ENCODE measurements around the gene INPP5A. TPM values are rescaled to one million over a fixed set of nuclear protein-coding genes. Genes with fewer than 3 reads are reported as not detected.

INPP5A gene
- polyA plus RNA-seq, 6 donors from 2014 or later: 1.3 to 6.7 (median 2.1) TPM

DNA sequence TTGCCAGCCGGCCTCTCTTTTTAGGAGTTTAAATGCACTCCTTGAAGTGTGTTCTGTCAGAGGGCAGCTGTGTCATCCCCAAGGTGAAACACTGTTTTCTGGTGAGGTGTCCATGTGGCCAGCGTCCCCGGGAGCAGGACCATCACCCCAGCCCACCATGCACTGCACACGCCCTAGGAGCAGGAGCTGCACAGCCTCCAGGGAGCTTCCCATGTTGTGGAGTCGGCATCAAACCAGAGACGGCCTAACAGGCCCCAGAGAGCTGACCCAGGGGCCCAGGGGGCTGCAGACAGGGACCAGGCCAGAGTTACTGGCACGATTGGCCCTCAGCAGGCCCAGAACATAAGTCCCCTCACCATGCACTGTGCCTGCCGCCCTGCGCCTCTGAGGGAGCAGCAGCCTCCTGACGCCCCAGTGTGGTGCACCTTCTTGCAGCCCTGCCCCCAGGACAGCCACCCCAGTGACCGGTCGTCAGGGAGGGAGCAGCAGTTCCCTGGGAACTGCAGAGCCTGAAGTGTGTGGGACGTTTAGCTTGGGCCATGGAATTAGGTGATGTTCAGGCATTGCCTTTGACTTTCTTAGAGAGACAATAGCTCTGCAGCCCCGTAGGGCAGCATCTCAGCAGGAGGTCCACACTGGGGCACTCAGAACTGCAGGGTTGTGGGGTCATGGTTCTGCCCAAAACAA, 150.4 kb downstream of the INPP5A start:
- peak overlapping the region in 2 of 6 donors; percentile 47 to 72 for H3K27ac Mint-ChIP-seq
- H3K4me3 Mint-ChIP-seq: peak overlapping the region in 1 of 8 donors; percentile 79
- H3K4me1 Mint-ChIP-seq: peaks cover 26 to 35% (median 30%) of the 10 kb centered on the region in 3 donors
- peaks cover 0 to 8% (median 4%) of the 10 kb centered on the region in 7 donors for H3K9me3 Mint-ChIP-seq
- H3K27me3 Mint-ChIP-seq: no peaks in the 10 kb centered on the region
- ATAC-seq (ENCODE audit: low read depth in 2 of 2) (no peak), DNase-seq (no peak)
- H3K36me3 Mint-ChIP-seq: peaks cover 10 to 33% of the 10 kb centered on the region in 2 donors

DNA sequence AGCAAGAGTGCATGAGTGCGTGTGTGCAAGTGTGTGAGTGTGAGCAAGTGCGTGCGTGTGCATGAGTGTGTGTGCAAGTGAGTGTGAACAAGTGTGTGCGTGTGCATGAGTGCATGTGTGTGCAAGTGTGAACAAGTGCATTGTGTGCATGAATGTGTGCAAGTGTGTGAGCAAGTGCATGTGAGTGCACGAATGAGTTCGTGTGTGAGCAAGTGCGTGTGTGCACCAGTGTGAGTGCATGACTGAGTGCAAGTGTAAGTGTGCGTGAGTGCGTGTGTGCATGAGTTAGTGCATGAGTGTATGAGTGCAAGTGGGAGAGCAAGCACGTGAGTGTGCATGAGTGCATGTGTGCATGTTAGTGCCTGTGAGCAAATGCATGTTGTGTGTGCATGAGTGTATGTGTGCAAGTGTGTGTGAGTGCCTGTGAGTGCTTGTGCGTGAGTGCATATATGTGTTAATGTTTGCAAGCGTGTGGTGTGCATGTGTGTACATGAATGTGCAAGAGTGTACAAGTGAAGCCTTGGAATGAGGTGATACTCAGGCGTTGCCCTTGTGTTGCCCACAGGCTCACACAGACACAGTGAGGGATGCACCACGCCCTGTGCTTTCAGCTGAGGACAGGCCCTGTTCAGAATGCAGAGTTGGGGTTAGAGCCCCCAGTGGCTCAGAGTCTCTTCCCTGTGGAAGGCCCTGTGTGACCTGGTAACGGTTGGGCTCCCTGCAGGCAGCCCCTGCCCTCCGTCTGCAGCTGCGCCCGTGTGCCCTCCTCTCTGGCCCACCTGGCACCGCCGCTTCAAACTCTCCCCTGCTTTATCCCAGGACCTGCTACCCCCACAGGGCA, 151.2 kb downstream of the INPP5A start:
- DNase-seq (no peak), ATAC-seq (ENCODE audit: low read depth in 2 of 2) (no peak)
- peak overlapping the region in 1 of 6 donors; percentile 72 for H3K27ac Mint-ChIP-seq

GRCh38 chr10:132689721-132690360, 152.3 kb downstream of the INPP5A start:
- Mint-ChIP-seq H3K4me1 (peaks cover 8 to 25% (median 21%) of the 10 kb centered on the region in 3 donors), H3K36me3 (peaks cover 27 to 47% of the 10 kb centered on the region in 2 donors), H3K4me3 (no peak overlapping the region), H3K27ac (no peak overlapping the region), H3K27me3 (no peaks in the 10 kb centered on the region), H3K9me3 (peaks cover 4 to 18% (median 14%) of the 10 kb centered on the region in 7 donors)
- DNase-seq (no peak), ATAC-seq (ENCODE audit: low read depth in 2 of 2) (no peak)

More for the DNA sequence above, 151.2 kb downstream of the INPP5A start:
- H3K9me3 Mint-ChIP-seq: peaks cover 4 to 13% (median 5%) of the 10 kb centered on the region in 7 donors
- peaks cover 17 to 38% of the 10 kb centered on the region in 2 donors for H3K36me3 Mint-ChIP-seq
- H3K4me1 Mint-ChIP-seq: peaks cover 18 to 29% (median 29%) of the 10 kb centered on the region in 3 donors
- H3K27me3 Mint-ChIP-seq: no peaks in the 10 kb centered on the region
- H3K4me3 Mint-ChIP-seq: peak overlapping the region in 2 of 8 donors; percentile 26 to 79

GRCh38 chr10:132690401-132690800, 152.8 kb downstream of the INPP5A start:
- Mint-ChIP-seq H3K36me3 (peaks cover 32 to 53% of the 10 kb centered on the region in 2 donors), H3K9me3 (peaks cover 4 to 24% (median 18%) of the 10 kb centered on the region in 7 donors), H3K4me1 (peaks cover 2 to 19% (median 16%) of the 10 kb centered on the region in 3 donors), H3K4me3 (no peak overlapping the region), H3K27me3 (no peaks in the 10 kb centered on the region), H3K27ac (no peak overlapping the region)
- ATAC-seq (ENCODE audit: low read depth in 2 of 2) (no peak), DNase-seq (no peak)

- Mint-ChIP-seq H3K27me3 (no peaks in the 10 kb centered on the region), H3K4me3 (peak overlapping the region in 2 of 8 donors; percentile 22 to 30), H3K9me3 (peaks cover 4 to 26% (median 18%) of the 10 kb centered on the region in 7 donors), H3K36me3 (peaks cover 38 to 54% of the 10 kb centered on the region in 2 donors), H3K27ac (no peak overlapping the region), H3K4me1 (peaks cover 2 to 17% (median 16%) of the 10 kb centered on the region in 3 donors)
- ATAC-seq (ENCODE audit: low read depth in 2 of 2) (no peak), DNase-seq (no peak)
Measured at GRCh38 chr10:132690821-132691610, 153.4 kb downstream of the INPP5A start.

- Mint-ChIP-seq H3K4me3 (no peak overlapping the region), H3K4me1 (peaks cover 2 to 17% (median 16%) of the 10 kb centered on the region in 3 donors), H3K27me3 (no peaks in the 10 kb centered on the region), H3K9me3 (peaks cover 4 to 26% (median 18%) of the 10 kb centered on the region in 7 donors), H3K36me3 (peaks cover 38 to 54% of the 10 kb centered on the region in 2 donors), H3K27ac (peak overlapping the region in 3 of 6 donors; percentile 38 to 89 (median 86))
- DNase-seq (no peak), ATAC-seq (ENCODE audit: low read depth in 2 of 2) (no peak)
Measured at GRCh38 chr10:132691711-132692153, 154.1 kb downstream of the INPP5A start.

- Mint-ChIP-seq H3K27me3 (no peaks in the 10 kb centered on the region), H3K27ac (no peak overlapping the region), H3K4me3 (no peak overlapping the region), H3K4me1 (peaks cover 2 to 17% (median 16%) of the 10 kb centered on the region in 3 donors), H3K9me3 (peaks cover 4 to 26% (median 18%) of the 10 kb centered on the region in 7 donors), H3K36me3 (peaks cover 38 to 56% of the 10 kb centered on the region in 2 donors)
- no peak for ATAC-seq (ENCODE audit: low read depth in 2 of 2)
- no peak for DNase-seq
Measured at GRCh38 chr10:132692311-132692710, 154.7 kb downstream of the INPP5A start.

DNA sequence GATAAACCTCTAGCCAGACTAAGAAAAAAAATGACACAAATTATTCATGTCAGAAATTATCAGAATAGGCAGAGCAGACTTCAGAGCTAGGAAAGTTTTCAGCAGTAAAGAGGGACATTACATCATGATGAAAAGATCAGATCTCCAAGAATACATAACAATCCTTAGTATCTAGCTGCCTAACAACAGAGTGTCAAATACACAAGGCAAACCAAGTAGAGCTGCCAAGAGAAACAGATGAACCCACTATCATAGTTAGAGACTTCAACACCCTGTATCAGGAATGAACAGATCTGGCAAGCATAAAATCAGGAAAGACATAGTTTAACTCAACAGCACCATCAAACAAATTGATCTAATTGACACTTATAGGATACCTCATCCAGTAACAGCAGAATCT, 156.1 kb downstream of the INPP5A start:
- no peaks in the 10 kb centered on the region for H3K27me3 Mint-ChIP-seq
- peaks cover 4 to 26% (median 17%) of the 10 kb centered on the region in 7 donors for H3K9me3 Mint-ChIP-seq
- DNase-seq: no peak
- H3K27ac Mint-ChIP-seq: peak overlapping the region in 1 of 6 donors; percentile 48
- H3K36me3 Mint-ChIP-seq: peaks cover 42 to 65% of the 10 kb centered on the region in 2 donors
- ATAC-seq (ENCODE audit: low read depth in 2 of 2): no peak
- no peak overlapping the region for H3K4me3 Mint-ChIP-seq
- peaks cover 0 to 17% (median 12%) of the 10 kb centered on the region in 3 donors for H3K4me1 Mint-ChIP-seq

DNA sequence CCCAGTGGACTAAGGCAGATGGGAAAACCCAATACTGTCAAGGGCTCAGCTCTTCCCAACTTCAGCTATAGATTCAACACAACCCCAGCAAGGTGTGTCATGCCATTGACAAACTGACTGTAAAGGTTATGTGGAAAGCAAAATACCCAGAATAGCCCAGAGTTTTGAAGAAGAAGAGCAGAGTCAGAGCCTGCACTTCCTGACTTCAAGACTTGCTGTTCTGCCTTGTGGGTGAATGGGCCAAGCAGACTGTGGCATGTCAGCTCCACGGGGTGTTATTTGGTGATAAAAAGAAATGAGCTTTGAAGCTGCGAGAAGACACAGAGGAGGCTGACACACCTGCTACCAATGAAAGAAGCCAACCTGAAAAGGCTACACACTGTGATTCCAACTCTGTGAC, 158.6 kb downstream of the INPP5A start:
- DNase-seq (no peak), ATAC-seq (ENCODE audit: low read depth in 2 of 2) (no peak)
- Mint-ChIP-seq H3K4me1 (peaks cover 0 to 12% (median 11%) of the 10 kb centered on the region in 3 donors), H3K27me3 (no peaks in the 10 kb centered on the region), H3K36me3 (peaks cover 42 to 53% of the 10 kb centered on the region in 2 donors), H3K27ac (peak overlapping the region in 1 of 6 donors; percentile 47), H3K4me3 (no peak overlapping the region), H3K9me3 (peaks cover 4 to 26% (median 17%) of the 10 kb centered on the region in 7 donors)

- Mint-ChIP-seq H3K27me3 (no peaks in the 10 kb centered on the region), H3K4me1 (peaks cover 0 to 8% (median 6%) of the 10 kb centered on the region in 3 donors), H3K27ac (no peak overlapping the region), H3K4me3 (no peak overlapping the region), H3K9me3 (peaks cover 0 to 24% (median 16%) of the 10 kb centered on the region in 7 donors), H3K36me3 (peaks cover 37 to 45% of the 10 kb centered on the region in 2 donors)
- no peak for ATAC-seq (ENCODE audit: low read depth in 2 of 2)
- DNase-seq: no peak
Measured at GRCh38 chr10:132696728-132697577, 159.4 kb downstream of the INPP5A start.

GRCh38 chr10:132697578-132698200, 160.1 kb downstream of the INPP5A start:
- DNase-seq (no peak), ATAC-seq (ENCODE audit: low read depth in 2 of 2) (no peak)
- Mint-ChIP-seq H3K4me3 (no peak overlapping the region), H3K4me1 (peaks cover 0 to 6% (median 4%) of the 10 kb centered on the region in 3 donors), H3K9me3 (peaks cover 0 to 21% (median 15%) of the 10 kb centered on the region in 7 donors), H3K36me3 (peaks cover 38 to 42% of the 10 kb centered on the region in 2 donors), H3K27me3 (no peaks in the 10 kb centered on the region), H3K27ac (no peak overlapping the region)
